WI38 (cell line): Measurements from ENCODE around the gene LDLRAD2.

Source experiments
- H3K4me3 ChIP-seq: 2 replicates; pipeline ENCODE4 v1.5.1; 2011; ENCODE audit warnings: low read depth, mild to moderate bottlenecking, control low read depth, low read length
- TF ChIP-seq, protein P1 (sequence below): IDR thresholded peaks from 2 replicates; pipeline ENCODE4 v1.5.1; 2012; ENCODE audit warnings: low read depth, mild to moderate bottlenecking, control low read depth, low read length

The LDLRAD2 gene

DNA sequence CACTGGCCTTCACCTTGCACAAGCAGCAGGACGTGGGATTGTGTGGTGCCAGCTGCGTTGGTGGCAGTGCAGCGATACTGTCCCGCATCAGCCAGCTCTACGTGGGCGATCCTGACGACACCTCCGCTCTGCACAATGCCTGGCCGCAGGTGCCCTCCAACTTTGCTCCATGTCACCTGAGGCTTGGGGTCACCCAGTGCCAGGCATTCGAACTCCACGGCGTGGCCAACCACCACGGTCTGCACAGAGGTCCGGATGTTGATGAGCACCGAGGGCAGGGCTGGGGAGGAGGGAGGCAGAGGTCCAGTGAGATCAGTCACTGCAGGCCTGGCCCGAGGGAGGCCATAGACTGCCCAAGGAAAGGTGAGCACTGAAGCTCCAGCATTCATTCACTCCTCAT lies 22.6 kb downstream of the LDLRAD2 start:
- TF ChIP-seq, protein P1, sequence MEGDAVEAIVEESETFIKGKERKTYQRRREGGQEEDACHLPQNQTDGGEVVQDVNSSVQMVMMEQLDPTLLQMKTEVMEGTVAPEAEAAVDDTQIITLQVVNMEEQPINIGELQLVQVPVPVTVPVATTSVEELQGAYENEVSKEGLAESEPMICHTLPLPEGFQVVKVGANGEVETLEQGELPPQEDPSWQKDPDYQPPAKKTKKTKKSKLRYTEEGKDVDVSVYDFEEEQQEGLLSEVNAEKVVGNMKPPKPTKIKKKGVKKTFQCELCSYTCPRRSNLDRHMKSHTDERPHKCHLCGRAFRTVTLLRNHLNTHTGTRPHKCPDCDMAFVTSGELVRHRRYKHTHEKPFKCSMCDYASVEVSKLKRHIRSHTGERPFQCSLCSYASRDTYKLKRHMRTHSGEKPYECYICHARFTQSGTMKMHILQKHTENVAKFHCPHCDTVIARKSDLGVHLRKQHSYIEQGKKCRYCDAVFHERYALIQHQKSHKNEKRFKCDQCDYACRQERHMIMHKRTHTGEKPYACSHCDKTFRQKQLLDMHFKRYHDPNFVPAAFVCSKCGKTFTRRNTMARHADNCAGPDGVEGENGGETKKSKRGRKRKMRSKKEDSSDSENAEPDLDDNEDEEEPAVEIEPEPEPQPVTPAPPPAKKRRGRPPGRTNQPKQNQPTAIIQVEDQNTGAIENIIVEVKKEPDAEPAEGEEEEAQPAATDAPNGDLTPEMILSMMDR = no peak
- H3K4me3 ChIP-seq = no peak overlapping the region

DNA sequence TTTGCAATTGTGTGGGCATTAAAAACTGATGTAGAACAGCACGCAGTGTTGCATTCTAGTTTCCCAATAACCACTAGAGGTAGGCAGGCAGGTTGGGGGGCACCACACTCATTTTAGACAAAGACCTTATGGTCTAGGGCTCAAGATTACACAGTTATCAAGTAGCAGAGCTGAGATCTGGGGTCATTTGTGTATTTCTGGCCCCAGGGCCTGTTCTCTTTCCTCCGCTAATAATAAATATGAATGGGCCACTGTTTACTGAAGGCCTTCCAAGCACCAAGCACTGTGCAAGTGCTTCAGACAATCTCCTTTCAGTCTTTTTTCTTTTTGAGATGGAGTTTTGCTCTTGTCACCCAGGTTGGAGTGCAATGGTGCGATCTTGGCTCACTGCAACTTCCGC lies 23.9 kb downstream of the LDLRAD2 start:
- no peak overlapping the region for H3K4me3 ChIP-seq
- TF ChIP-seq, protein P1 = no peak

DNA sequence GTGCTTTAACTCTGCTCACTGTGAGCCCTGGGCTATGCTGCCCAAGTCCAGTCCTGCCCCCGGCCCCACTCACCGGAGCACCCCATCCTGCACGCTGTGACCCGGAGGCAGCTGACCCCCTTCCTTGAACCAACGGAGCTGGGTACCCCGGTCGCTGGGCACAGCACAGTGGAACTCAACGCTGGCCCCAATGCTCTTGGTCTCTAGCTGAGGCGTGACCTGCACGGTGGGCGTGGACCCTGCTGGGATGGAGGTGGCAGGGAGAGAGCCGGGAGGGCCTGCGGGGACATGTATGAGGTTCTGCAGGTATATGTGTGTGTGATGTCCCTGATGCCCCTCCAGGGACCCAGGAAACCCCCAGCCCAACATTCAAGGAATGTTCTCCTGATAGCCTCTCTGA lies 24.7 kb downstream of the LDLRAD2 start:
- TF ChIP-seq, protein P1 = no peak
- no peak overlapping the region for H3K4me3 ChIP-seq

DNA sequence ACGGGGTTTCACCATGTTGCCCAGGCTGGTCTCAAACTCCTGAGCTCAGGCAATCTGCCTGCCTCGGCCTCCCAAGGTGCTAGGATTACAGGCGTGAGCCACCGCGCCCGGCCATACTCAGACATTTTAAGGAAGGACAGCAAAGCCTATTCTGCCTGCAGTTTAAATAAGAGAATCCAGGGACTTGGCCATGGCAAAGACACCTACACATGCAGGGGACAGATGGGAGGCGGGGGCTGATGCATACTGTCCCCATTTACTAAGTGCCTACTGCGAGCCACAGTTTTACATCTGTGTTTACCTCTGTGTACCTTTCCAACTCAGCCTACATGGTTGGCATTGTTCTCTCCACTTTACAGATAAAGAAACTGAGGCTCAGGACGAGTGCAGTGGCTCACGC lies 25.4 kb downstream of the LDLRAD2 start:
- no peak overlapping the region for H3K4me3 ChIP-seq
- TF ChIP-seq, protein P1 = no peak

DNA sequence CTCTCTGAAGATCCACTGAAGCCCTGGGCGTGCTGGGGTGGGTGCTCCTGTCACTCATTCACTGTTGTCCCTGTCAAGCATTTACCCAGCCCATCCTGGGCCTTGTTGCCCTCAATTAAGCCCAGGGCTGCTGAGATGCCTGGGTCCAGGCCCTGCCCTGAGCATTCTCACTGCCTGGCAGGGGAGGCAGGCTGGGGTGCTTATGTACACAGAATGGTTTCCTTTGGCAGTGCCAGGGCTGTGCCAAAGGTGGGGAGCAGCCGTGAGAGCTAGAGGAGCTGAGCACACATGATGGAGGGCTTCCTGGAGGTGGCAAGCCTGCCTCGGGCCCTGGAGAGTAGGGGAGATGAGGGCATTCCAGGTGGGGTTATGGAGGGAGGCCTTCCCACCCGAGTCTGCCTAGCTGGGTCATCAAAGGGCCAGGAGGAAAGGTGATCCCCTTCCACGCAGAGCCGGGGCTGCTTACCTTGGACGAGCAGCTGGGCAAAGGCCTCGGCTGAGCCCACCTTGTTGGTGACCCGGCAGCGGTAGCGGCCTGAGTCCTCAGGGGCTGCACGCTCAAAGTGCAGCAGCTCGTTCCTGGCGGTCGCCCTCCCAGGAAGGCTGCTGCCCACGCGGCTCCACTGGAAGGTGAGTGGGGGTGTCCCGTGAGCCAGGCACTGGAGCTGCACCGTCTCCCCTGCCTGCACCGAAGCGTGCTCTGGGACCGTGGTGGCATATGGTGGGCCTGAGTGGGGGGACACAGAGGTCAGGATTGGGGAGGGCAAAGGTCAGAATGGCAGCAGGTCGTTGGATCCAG lies 26.5 kb downstream of the LDLRAD2 start:
- no peak overlapping the region for H3K4me3 ChIP-seq
- TF ChIP-seq, protein P1 = no peak

DNA sequence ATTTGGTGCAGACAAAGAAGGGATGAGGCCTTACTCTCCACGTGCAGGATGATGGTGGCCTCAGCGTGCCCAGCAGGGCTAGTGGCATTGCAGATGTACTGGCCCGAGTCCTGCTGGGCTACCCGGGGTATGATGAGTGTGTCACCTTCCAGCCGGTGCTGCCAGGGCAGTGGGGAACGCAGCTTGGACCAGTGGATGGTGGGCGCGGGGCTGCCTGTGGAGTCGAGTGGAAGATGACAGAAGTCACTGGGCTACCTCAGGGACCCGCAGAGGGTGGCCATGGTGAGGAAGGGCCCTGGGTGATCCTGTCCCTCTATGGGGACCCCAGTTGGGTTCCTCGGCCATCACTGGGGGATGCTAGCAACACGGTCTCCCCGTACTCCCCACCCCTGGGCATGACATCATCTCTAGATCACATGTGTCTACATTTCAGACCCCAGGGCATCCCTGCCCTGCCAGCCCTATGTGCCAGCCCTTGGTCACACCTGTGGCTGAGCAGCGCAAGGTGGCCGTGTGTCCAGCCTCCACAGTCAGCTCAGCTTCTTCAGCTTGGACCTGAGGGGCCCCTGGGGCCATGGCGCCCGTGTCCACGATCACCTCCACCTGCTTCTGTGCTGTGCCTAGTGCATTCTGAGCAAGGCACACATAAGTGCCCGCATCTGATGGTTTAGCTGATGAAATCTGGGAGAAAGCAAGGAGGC lies 27.4 kb downstream of the LDLRAD2 start:
- H3K4me3 ChIP-seq = no peak overlapping the region
- TF ChIP-seq, protein P1 = no peak

DNA sequence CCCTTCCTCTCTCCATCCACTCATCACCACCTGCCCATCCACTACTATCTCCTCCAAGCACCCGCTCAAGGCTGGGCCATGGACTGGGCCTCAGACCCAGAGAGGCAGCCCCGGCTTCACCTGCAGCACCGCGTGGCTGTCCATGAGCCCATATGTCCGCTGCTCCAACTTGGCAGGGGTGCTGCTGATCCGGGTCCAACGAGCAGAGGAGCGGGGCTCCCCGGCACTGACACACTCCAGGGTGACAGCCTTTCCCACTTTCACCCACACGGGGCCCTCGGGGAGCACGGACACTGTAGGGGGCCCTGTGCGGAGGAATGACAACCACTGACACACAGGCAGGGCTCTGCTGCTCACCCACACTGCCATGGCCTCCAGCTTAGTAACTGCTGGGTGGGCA lies 28.9 kb downstream of the LDLRAD2 start:
- TF ChIP-seq, protein P1 = no peak
- H3K4me3 ChIP-seq = no peak overlapping the region
